ACC112 (cell line): Measurements from ENCODE around the gene SMG6.

Experiments
- H2AFZ ChIP-seq: fragments of 200-600 bp; sonication (generic); one replicate; pipeline ENCODE4 v1.6.0; 2017; ENCODE audit warnings: antibody characterized with exemption, low read length; ENCODE audit not compliant: unreplicated experiment
- H3K27ac ChIP-seq: fragments of 200-600 bp; sonication (generic); 2 replicates; pipeline ENCODE4 v1.5.1; 2014; ENCODE audit warnings: low read depth, mild to moderate bottlenecking, antibody characterized with exemption, low read length, moderate library complexity
- H3K27me3 ChIP-seq: fragments of 200-600 bp; sonication (generic); 2 replicates; pipeline ENCODE4 v1.6.1; 2014; ENCODE audit warnings: mild to moderate bottlenecking, antibody characterized with exemption, low read length, moderate library complexity, mixed read lengths; ENCODE audit not compliant: insufficient read depth
- H3K36me3 ChIP-seq: fragments of 200-600 bp; sonication (generic); 2 replicates; pipeline ENCODE4 v1.6.1; 2016; ENCODE audit warnings: mild to moderate bottlenecking, antibody characterized with exemption, low read length, moderate library complexity, mixed read lengths; ENCODE audit not compliant: insufficient read depth
- H3K4me1 ChIP-seq: fragments of 200-600 bp; sonication (generic); one replicate; pipeline ENCODE4 v1.6.1; 2016; ENCODE audit warnings: low read length, mixed read lengths; ENCODE audit not compliant: insufficient read depth, unreplicated experiment, control insufficient read depth
- H3K4me3 ChIP-seq: fragments of 200-600 bp; sonication (generic); 2 replicates; pipeline ENCODE4 v1.5.1; 2014; ENCODE audit warnings: mild to moderate bottlenecking, low read depth, low read length
- H3K79me2 ChIP-seq: fragments of 200-600 bp; sonication (generic); one replicate; pipeline ENCODE4 v1.6.0; 2016; ENCODE audit warnings: low read length; ENCODE audit not compliant: control insufficient read depth, unreplicated experiment, insufficient read depth

SMG6 gene

DNA sequence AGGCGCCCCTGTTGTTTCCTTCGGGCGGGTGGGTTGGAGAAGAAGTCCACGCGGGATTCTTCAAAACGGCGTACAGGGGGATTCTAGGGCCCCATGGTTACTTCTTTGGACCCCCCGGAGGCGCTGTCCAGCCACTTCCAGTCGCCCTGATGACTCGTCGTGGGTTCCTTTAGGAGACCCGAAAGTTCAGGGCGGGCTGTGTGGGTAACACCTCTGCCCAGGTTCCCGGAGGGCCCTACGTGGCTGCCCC, 249.4 kb downstream of the SMG6 start:
- Histone ChIP-seq H3K27me3 (peaks cover 10% of the 10 kb centered on the region; the same call in 1 of the 2 replicates), H3K27ac (peak overlapping the region; percentile 20; the same call in 1 of the 2 replicates), H3K36me3 (peaks cover 3% of the 10 kb centered on the region; the same call in 1 of the 2 replicates), H3K79me2 (peaks cover 14% of the 10 kb centered on the region), H2AFZ (no peak overlapping the region), H3K4me1 (no peaks in the 10 kb centered on the region), H3K4me3 (peak overlapping the region; percentile 79)

- peak overlapping the region; percentile 20; the same call in 1 of the 2 replicates for H3K27ac ChIP-seq
- H3K79me2 ChIP-seq: peaks cover 14% of the 10 kb centered on the region
- no peak overlapping the region for H2AFZ ChIP-seq
- H3K36me3 ChIP-seq: peaks cover 3% of the 10 kb centered on the region; the same call in 1 of the 2 replicates
- H3K4me1 ChIP-seq: no peaks in the 10 kb centered on the region
- H3K27me3 ChIP-seq: peaks cover 10% of the 10 kb centered on the region; the same call in 1 of the 2 replicates
- H3K4me3 ChIP-seq: peak overlapping the region; percentile 79
Measured at GRCh38 chr17:2053380-2054261, 250.0 kb downstream of the SMG6 start.

DNA sequence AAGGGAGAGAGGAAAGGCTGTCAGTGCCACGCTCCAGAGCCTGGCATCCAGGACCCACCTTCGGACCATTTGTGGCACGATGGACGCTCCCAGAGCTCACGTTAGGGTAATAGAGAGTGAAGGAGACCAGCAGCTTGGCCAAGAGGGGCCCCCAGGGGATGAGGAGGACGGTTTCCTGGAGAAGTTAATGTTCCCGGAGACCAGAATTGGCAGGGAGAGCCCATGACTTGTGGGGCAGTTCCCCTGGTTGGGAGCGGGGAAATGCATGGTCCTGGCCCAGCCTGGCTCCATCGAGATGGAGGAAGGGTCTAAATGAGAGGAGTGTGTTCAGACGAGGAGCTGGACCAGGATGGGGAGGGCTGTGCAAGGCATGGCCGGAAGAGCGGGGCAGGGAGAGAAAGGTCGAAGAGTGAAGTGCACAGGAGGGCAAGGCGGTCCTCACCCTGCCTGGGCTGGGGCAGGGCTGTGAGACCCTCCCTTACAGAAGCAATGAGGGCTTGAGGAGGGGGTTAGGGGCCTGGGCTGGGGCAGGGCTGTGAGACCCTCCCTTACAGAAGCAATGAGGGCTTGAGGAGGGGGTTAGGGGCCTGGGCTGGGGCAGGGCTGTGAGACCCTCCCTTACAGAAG, 251.5 kb downstream of the SMG6 start:
- H3K79me2 ChIP-seq: peaks cover 7% of the 10 kb centered on the region
- H3K27me3 ChIP-seq: peaks cover 10% of the 10 kb centered on the region; the same call in 1 of the 2 replicates
- no peak overlapping the region for H2AFZ ChIP-seq

DNA sequence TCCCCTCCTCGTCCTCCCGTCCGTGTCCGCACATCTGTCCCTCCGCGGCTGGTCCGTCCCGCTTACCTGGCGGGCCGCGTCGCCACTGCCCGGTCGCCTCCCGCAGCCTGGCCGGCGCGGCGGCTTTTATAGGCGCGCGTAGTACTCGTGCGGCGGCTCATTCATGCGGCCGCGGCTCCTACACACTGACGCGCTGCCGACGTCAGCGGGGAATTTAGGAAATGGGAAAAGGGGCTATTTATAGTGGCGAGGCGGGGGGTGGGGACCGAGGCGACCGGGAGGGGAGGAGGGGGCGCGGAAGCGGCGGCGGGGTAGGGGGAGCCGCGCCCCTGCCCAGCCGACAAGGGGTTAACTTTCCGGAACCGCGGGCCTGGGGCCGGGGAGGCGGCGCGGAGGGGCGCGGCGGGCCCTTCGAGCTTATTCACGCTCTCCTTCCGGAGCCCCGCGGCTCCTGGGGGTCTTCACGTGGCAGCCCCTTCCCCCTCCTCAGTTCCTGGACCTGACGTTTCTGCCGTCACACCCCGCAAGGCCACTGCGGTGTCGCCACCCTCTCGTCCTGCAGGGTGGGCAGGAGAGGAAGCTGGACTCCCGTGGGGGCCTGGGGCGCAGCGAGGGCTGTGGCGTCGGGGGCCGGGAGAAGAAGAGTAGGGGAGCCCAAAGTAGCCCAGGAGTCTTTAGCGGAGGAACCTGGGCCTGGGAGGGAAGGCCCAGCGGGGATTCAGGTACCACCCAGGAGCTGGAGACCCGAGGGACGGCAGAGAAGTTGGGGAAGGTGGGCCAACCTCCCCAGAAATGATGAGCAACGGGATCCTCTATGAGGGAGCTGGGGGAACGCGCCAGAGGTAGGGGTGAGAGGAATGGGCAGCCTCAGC, 252.3 kb downstream of the SMG6 start:
- H2AFZ ChIP-seq: no peak overlapping the region
- H3K27ac ChIP-seq: no peak overlapping the region
- no peaks in the 10 kb centered on the region for H3K4me1 ChIP-seq
- peaks cover 10% of the 10 kb centered on the region; the same call in 1 of the 2 replicates for H3K27me3 ChIP-seq
- H3K36me3 ChIP-seq: no peaks in the 10 kb centered on the region
- peaks cover under 1% of the 10 kb centered on the region for H3K79me2 ChIP-seq
- H3K4me3 ChIP-seq: peak overlapping the region; percentile 77

More for the DNA sequence above, 251.5 kb downstream of the SMG6 start:
- Histone ChIP-seq H3K4me3 (no peak overlapping the region), H3K4me1 (no peaks in the 10 kb centered on the region), H3K36me3 (no peaks in the 10 kb centered on the region), H3K27ac (no peak overlapping the region)

- Histone ChIP-seq H3K36me3 (no peaks in the 10 kb centered on the region), H3K27me3 (peaks cover 10% of the 10 kb centered on the region; the same call in 1 of the 2 replicates), H3K27ac (peak overlapping the region; percentile 58; the same call in 1 of the 2 replicates), H2AFZ (no peak overlapping the region), H3K79me2 (no peaks in the 10 kb centered on the region), H3K4me3 (peak overlapping the region; percentile 77), H3K4me1 (no peaks in the 10 kb centered on the region)
Measured at GRCh38 chr17:2050300-2051060, 253.1 kb downstream of the SMG6 start.

DNA sequence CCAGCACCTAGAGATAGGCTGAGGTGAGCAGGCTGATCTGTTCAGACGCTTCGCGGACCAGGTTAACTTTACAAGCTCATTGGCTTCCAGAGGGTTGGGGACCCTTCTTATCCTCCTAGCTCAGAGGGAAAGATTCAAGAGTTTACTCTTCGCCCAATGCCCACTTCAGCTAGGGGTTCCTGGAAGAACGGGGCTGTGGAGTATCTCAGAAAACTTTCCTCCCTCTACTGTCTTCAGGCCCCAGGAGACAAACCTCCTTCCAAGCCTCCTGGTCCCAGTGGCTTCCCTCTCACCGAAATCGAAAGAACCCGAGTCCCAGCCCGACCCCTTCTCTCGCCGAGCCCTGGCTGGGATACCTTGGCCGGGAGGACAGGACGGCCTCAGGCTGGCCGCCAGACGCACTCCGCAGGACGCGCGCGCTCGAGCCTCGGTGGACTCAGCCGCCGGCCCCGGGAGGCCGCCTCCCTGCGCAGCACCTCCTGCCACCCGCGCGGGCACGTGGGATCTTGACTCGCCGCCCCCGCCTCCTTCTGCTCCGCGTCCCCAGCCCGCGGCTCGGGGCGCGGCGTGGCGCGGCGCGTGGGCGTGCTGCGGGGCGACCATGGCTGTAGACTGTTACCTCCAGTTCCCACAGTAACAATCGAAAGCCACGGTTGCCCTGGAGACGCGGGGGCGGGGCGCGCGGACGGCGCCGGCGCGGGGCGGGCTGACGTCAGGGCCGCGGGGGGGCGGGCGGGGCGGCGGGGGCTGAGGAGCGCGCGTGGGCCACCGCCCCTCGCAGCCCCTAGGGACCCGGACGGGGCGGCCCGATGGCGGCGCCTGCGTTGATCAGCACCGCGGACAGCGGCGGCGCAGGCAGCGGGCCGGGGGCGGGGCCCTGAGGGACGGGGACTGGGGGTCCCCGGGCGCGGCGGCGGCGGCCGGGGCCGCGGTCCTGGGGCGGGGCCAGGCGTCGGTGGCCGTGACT, 254.0 kb downstream of the SMG6 start:
- peaks cover 10% of the 10 kb centered on the region; the same call in 1 of the 2 replicates for H3K27me3 ChIP-seq
- H3K4me1 ChIP-seq: peaks cover 2% of the 10 kb centered on the region
- H3K79me2 ChIP-seq: no peaks in the 10 kb centered on the region
- H3K27ac ChIP-seq: peak overlapping the region; percentile 68
- H2AFZ ChIP-seq: peak overlapping the region; percentile 29
- H3K4me3 ChIP-seq: peak overlapping the region; percentile 79
- no peaks in the 10 kb centered on the region for H3K36me3 ChIP-seq

DNA sequence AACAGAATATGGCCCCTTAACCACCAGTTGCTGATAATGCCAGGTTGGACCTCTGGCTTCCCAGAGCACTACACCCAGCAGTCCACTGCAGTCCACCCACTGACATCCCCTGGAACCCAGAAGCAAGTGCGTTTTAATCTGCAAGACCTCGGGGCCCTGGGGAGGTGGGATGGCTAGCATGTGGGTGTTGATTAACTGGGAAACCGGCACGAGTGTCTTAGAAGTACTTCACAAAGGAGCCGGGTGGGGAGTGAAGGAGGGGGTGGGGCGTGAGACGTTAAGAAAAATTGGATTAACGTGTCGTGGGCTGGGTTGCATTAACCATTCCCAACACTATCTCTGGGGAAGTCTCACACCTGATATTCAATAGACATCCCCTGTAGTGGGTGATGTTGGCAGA, 254.8 kb downstream of the SMG6 start:
- Histone ChIP-seq H3K36me3 (no peaks in the 10 kb centered on the region), H3K27ac (no peak overlapping the region), H2AFZ (peak overlapping the region; percentile 29), H3K4me3 (peak overlapping the region; percentile 79), H3K27me3 (peaks cover 10% of the 10 kb centered on the region; the same call in 1 of the 2 replicates), H3K4me1 (peaks cover 9% of the 10 kb centered on the region), H3K79me2 (no peaks in the 10 kb centered on the region)

GRCh38 chr17:2047590-2047989, 256.0 kb downstream of the SMG6 start:
- Histone ChIP-seq H3K79me2 (peaks cover 11% of the 10 kb centered on the region), H3K4me1 (peaks cover 21% of the 10 kb centered on the region), H3K4me3 (no peak overlapping the region), H3K36me3 (peaks cover 3% of the 10 kb centered on the region; the same call in 1 of the 2 replicates), H2AFZ (no peak overlapping the region), H3K27me3 (peaks cover 10% of the 10 kb centered on the region; the same call in 1 of the 2 replicates), H3K27ac (no peak overlapping the region)

DNA sequence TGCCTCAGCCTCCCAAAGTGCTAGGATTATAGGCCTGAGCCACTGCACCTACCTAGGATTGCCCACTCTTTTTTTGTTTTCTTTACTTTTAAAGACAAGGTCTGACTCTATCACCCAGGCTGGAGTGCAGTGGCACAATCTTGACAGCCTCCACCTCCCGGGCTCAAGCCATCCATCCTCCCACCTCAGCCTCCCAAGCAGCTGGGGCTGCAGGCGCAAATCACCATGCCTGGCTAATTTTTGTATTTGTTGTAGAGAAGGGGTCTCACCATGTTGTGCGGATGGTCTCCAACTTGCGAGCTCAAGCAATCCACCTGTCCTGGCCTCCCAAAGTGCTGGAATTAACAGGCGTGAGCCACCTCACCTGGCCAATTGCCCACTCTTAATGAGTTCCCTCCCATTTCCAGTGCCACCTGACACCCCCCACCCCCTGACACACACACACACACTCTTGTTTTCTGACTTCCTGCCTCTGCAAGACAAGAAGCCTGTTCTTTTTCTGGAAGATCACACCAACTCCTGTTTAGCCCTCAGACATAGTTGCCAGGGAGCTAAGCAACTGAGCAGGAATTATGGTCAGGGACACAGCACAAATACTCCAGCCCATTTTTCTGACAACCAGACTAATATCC, 259.2 kb downstream of the SMG6 start:
- no peak overlapping the region for H2AFZ ChIP-seq
- peaks cover 3% of the 10 kb centered on the region; the same call in 1 of the 2 replicates for H3K36me3 ChIP-seq
- no peaks in the 10 kb centered on the region for H3K27me3 ChIP-seq
- H3K4me3 ChIP-seq: no peak overlapping the region
- no peak overlapping the region for H3K27ac ChIP-seq
- H3K4me1 ChIP-seq: peaks cover 21% of the 10 kb centered on the region
- H3K79me2 ChIP-seq: peaks cover 15% of the 10 kb centered on the region
